SK-N-SH treated with all-trans-retinoic acid at 6 μM for 48 hours (cell line): ENCODE data around the gene KRT1.

ENCODE experiments used
- ATAC-seq: fragments of 200-7000 bp; cut with Tn5 transposase; 3 replicates; pipeline ENCODE4 v1.9.1; 2020; ENCODE audit warnings: mild to moderate bottlenecking, moderate library complexity
- ARNTL ChIP-seq: fragments of 450-650 bp; formaldehyde crosslinking; IDR thresholded peaks from 2 replicates; pipeline ENCODE4 v1.5.0; 2020; ENCODE audit warnings: low read depth, mild to moderate bottlenecking, moderate library complexity, borderline replicate concordance
- BACH2 ChIP-seq: fragments of 250-450 bp; sonication (Bioruptor Pico); IDR thresholded peaks from 2 replicates; pipeline ENCODE4 v1.9.0; 2021; ENCODE audit warnings: mild to moderate bottlenecking, borderline replicate concordance
- CSDC2 ChIP-seq: fragments of 250-450 bp; sonication (Bioruptor Pico); IDR thresholded peaks from 2 replicates; pipeline ENCODE4 v1.5.0; 2020; ENCODE audit warnings: mild to moderate bottlenecking, moderate library complexity
- ESRRG ChIP-seq: fragments of 250-450 bp; sonication (Bioruptor Pico); IDR thresholded peaks from 2 replicates; pipeline ENCODE4 v1.6.1; 2021; ENCODE audit warnings: mild to moderate bottlenecking
- GLIS3 ChIP-seq: fragments of 250-450 bp; sonication (Bioruptor Pico); IDR thresholded peaks from 2 replicates; pipeline ENCODE4 v1.5.0; 2020; ENCODE audit warnings: mild to moderate bottlenecking, moderate library complexity
- ISL1 ChIP-seq: fragments of 250-450 bp; sonication (Bioruptor Pico); IDR thresholded peaks from 2 replicates; pipeline ENCODE4 v2.1.2; 2022; ENCODE audit warnings: mild to moderate bottlenecking, moderate library complexity
- OSR1 ChIP-seq: fragments of 250-450 bp; sonication (Bioruptor Pico); IDR thresholded peaks from 2 replicates; pipeline ENCODE4 v1.8.0; 2022; ENCODE audit warnings: moderate library complexity, mild to moderate bottlenecking, inconsistent platforms
- PPARA ChIP-seq: fragments of 250-450 bp; sonication (Bioruptor Pico); IDR thresholded peaks from 2 replicates; pipeline ENCODE4 v1.5.0; 2020; ENCODE audit warnings: mild to moderate bottlenecking, borderline replicate concordance
- RARB ChIP-seq: fragments of 250-450 bp; sonication (Bioruptor Pico); IDR thresholded peaks from 2 replicates; pipeline ENCODE4 v1.8.0; 2021; ENCODE audit warnings: mild to moderate bottlenecking, moderate library complexity
- SNAI2 ChIP-seq: fragments of 250-450 bp; sonication (Bioruptor Pico); IDR thresholded peaks from 2 replicates; pipeline ENCODE4 v1.5.0; 2020; ENCODE audit warnings: mild to moderate bottlenecking, moderate library complexity
- TCF4 ChIP-seq: fragments of 250-450 bp; sonication (Bioruptor Pico); IDR thresholded peaks from 2 replicates; pipeline ENCODE4 v1.8.0; 2021; ENCODE audit warnings: mild to moderate bottlenecking, moderate library complexity, borderline replicate concordance
- TOX ChIP-seq: fragments of 250-450 bp; sonication (Bioruptor Pico); IDR thresholded peaks from 2 replicates; pipeline ENCODE4 v1.8.0; 2021; ENCODE audit warnings: mild to moderate bottlenecking, moderate library complexity, borderline replicate concordance
- ZC3H10 ChIP-seq: fragments of 250-450 bp; sonication (Bioruptor Pico); IDR thresholded peaks from 2 replicates; pipeline ENCODE4 v1.5.1; 2021; ENCODE audit warnings: mild to moderate bottlenecking, moderate library complexity
- ZFP3 ChIP-seq: fragments of 250-450 bp; sonication (Bioruptor Pico); IDR thresholded peaks from 2 replicates; pipeline ENCODE4 v1.5.0; 2020; ENCODE audit warnings: mild to moderate bottlenecking, moderate library complexity
- ZNF565 ChIP-seq: fragments of 450-650 bp; formaldehyde crosslinking; conservative IDR thresholded peaks from 2 replicates; pipeline ENCODE4 v1.5.0; 2020; ENCODE audit warnings: low read depth, mild to moderate bottlenecking, moderate library complexity
- ZNF70 ChIP-seq: fragments of 450-650 bp; formaldehyde crosslinking; IDR thresholded peaks from 2 replicates; pipeline ENCODE4 v1.5.0; 2020; ENCODE audit warnings: mild to moderate bottlenecking, moderate library complexity
- ZNF8 ChIP-seq: fragments of 450-650 bp; formaldehyde crosslinking; IDR thresholded peaks from 2 replicates; pipeline ENCODE4 v1.5.0; 2020; ENCODE audit warnings: mild to moderate bottlenecking, moderate library complexity
- TF ChIP-seq, protein P1 (sequence below): fragments of 250-450 bp; sonication (Bioruptor Pico); IDR thresholded peaks from 2 replicates; pipeline ENCODE4 v1.5.1; 2021; ENCODE audit warnings: mild to moderate bottlenecking, moderate library complexity
- TF ChIP-seq, protein P2 (sequence below): fragments of 250-450 bp; sonication (Bioruptor Pico); IDR thresholded peaks from 2 replicates; pipeline ENCODE4 v1.5.1; 2020; ENCODE audit warnings: low read depth, mild to moderate bottlenecking, moderate library complexity
- TF ChIP-seq, protein P3 (sequence below): fragments of 250-450 bp; sonication (Bioruptor Pico); IDR thresholded peaks from 2 replicates; pipeline ENCODE4 v1.5.0; 2020; ENCODE audit warnings: mild to moderate bottlenecking, moderate library complexity
- TF ChIP-seq, protein P4 (sequence below): fragments of 250-450 bp; sonication (Bioruptor Pico); IDR thresholded peaks from 2 replicates; pipeline ENCODE4 v1.8.0; 2021; ENCODE audit warnings: low read depth, mild to moderate bottlenecking, moderate library complexity, borderline replicate concordance

The KRT1 gene

DNA sequence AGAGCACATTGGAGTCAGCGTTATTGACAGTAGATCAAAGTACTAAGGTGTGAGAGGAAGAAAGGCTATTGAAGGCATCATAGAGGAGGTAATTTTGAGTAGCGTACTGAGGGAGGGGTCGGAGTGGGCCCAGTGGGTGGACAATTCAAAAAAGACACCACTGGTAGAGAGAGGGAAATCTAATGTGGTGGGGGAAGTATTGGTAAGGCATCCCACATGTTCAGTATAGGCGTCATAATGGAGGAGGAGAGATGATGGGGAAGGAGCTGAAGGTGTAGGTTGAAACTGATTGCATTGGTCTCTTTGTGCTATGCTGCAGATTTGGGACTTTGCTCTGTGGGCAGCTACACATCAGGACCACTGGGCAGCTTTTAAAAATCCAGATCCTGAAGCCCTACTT is 46.8 kb upstream of the KRT1 start:
- no peak for ATAC-seq
- TF ChIP-seq ESRRG (CRISPR knock-in tag): no peak
- TF ChIP-seq, protein P1, sequence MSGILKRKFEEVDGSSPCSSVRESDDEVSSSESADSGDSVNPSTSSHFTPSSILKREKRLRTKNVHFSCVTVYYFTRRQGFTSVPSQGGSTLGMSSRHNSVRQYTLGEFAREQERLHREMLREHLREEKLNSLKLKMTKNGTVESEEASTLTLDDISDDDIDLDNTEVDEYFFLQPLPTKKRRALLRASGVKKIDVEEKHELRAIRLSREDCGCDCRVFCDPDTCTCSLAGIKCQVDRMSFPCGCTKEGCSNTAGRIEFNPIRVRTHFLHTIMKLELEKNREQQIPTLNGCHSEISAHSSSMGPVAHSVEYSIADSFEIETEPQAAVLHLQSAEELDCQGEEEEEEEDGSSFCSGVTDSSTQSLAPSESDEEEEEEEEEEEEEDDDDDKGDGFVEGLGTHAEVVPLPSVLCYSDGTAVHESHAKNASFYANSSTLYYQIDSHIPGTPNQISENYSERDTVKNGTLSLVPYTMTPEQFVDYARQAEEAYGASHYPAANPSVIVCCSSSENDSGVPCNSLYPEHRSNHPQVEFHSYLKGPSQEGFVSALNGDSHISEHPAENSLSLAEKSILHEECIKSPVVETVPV: no peak
- TF ChIP-seq GLIS3 (CRISPR knock-in tag): no peak
- TF ChIP-seq, protein P2, sequence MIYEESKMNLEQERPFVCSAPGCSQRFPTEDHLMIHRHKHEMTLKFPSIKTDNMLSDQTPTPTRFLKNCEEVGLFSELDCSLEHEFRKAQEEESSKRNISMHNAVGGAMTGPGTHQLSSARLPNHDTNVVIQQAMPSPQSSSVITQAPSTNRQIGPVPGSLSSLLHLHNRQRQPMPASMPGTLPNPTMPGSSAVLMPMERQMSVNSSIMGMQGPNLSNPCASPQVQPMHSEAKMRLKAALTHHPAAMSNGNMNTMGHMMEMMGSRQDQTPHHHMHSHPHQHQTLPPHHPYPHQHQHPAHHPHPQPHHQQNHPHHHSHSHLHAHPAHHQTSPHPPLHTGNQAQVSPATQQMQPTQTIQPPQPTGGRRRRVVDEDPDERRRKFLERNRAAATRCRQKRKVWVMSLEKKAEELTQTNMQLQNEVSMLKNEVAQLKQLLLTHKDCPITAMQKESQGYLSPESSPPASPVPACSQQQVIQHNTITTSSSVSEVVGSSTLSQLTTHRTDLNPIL (CRISPR knock-in tag): no peak
- TF ChIP-seq RARB: no peak
- no peak for TF ChIP-seq TOX (CRISPR knock-in tag)
- TF ChIP-seq ZNF70 (CRISPR knock-in tag): no peak
- TF ChIP-seq ZFP3 (CRISPR knock-in tag): no peak
- TF ChIP-seq TCF4 (CRISPR knock-in tag): no peak
- no peak for TF ChIP-seq ISL1
- TF ChIP-seq, protein P3, sequence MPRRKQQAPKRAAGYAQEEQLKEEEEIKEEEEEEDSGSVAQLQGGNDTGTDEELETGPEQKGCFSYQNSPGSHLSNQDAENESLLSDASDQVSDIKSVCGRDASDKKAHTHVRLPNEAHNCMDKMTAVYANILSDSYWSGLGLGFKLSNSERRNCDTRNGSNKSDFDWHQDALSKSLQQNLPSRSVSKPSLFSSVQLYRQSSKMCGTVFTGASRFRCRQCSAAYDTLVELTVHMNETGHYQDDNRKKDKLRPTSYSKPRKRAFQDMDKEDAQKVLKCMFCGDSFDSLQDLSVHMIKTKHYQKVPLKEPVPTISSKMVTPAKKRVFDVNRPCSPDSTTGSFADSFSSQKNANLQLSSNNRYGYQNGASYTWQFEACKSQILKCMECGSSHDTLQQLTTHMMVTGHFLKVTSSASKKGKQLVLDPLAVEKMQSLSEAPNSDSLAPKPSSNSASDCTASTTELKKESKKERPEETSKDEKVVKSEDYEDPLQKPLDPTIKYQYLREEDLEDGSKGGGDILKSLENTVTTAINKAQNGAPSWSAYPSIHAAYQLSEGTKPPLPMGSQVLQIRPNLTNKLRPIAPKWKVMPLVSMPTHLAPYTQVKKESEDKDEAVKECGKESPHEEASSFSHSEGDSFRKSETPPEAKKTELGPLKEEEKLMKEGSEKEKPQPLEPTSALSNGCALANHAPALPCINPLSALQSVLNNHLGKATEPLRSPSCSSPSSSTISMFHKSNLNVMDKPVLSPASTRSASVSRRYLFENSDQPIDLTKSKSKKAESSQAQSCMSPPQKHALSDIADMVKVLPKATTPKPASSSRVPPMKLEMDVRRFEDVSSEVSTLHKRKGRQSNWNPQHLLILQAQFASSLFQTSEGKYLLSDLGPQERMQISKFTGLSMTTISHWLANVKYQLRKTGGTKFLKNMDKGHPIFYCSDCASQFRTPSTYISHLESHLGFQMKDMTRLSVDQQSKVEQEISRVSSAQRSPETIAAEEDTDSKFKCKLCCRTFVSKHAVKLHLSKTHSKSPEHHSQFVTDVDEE (CRISPR knock-in tag): no peak
- no peak for TF ChIP-seq ZNF8 (CRISPR knock-in tag)
- TF ChIP-seq, protein P4, sequence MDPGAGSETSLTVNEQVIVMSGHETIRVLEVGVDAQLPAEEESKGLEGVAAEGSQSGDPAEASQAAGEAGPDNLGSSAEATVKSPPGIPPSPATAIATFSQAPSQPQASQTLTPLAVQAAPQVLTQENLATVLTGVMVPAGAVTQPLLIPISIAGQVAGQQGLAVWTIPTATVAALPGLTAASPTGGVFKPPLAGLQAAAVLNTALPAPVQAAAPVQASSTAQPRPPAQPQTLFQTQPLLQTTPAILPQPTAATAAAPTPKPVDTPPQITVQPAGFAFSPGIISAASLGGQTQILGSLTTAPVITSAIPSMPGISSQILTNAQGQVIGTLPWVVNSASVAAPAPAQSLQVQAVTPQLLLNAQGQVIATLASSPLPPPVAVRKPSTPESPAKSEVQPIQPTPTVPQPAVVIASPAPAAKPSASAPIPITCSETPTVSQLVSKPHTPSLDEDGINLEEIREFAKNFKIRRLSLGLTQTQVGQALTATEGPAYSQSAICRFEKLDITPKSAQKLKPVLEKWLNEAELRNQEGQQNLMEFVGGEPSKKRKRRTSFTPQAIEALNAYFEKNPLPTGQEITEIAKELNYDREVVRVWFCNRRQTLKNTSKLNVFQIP: no peak

DNA sequence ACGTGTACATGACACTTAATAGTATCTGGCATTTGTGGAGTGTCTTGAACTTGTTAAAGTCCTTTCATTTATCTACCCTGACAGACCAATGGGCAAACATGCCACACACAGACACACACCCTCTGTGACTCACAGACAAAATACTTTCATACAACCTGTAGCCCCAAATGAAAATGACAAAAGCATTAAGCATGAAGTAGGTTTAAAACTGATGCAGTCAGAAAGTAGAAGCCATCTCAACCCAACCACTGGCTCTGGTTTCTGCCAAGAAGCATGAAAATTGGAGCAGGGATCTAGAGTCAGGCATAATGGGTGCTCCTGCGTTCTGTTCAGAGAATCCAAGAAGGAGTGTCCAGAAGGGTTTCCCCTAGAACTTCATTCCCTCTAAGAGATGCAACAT is 46.2 kb upstream of the KRT1 start:
- TF ChIP-seq ARNTL (CRISPR knock-in tag) (no peak), ZC3H10 (no peak), BACH2 (CRISPR knock-in tag) (no peak)
- TF ChIP-seq, all 23 proteins: peak for 0
- no peak for ATAC-seq

GRCh38 chr12:52724384-52724783 is 44.2 kb upstream of the KRT1 start:
- no peak for TF ChIP-seq RARB
- TF ChIP-seq ARNTL (CRISPR knock-in tag): no peak
- no peak for TF ChIP-seq ZNF565
- no peak for TF ChIP-seq OSR1 (CRISPR knock-in tag)
- TF ChIP-seq ZC3H10: no peak
- no peak for TF ChIP-seq ZFP3 (CRISPR knock-in tag)
- TF ChIP-seq CSDC2 (CRISPR knock-in tag): no peak
- TF ChIP-seq, protein P3 (CRISPR knock-in tag): no peak
- no peak for TF ChIP-seq PPARA
- no peak for TF ChIP-seq ISL1
- ATAC-seq: no peak

- ATAC-seq: no peak
- TF ChIP-seq, protein P1: no peak
- no peak for TF ChIP-seq SNAI2 (CRISPR knock-in tag)
- no peak for TF ChIP-seq OSR1 (CRISPR knock-in tag)
- TF ChIP-seq TOX (CRISPR knock-in tag): no peak
- TF ChIP-seq ZNF8 (CRISPR knock-in tag): no peak
- TF ChIP-seq, protein P4: no peak
- no peak for TF ChIP-seq ARNTL (CRISPR knock-in tag)
Measured at GRCh38 chr12:52722680-52723079, 42.5 kb upstream of the KRT1 start.
